ENCODE measurements around the gene PIAS1.
A peak's percentile ranks its signal among the peaks of the same experiment; 100 is the strongest.

Gene PIAS1

DNA sequence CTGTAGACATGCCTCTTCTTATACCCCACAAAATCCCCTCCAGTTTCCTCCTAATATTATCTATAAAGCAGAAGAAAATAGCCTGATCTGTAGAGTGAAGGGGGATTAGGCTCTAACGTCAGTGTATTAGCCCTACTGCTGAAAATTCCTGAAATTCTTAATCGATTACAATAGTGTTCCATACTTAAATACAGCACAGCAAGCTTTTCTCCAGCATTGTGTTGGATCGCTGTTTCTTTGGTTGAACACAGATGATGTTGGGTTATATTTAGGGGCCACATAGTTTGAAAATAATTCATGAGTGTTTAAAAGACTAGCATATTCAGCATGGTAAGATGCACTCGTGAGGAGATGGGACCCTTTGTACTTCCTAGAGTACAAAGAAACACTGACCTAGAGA lies 52.5 kb downstream of the PIAS1 start:
- no peak overlapping the region for H3K4me3 ChIP-seq (replicated peaks in 1 of 2; ENCODE audit: low read depth in 2 of 2, low read length in 2 of 2)
- TF ChIP-seq, protein P1, sequence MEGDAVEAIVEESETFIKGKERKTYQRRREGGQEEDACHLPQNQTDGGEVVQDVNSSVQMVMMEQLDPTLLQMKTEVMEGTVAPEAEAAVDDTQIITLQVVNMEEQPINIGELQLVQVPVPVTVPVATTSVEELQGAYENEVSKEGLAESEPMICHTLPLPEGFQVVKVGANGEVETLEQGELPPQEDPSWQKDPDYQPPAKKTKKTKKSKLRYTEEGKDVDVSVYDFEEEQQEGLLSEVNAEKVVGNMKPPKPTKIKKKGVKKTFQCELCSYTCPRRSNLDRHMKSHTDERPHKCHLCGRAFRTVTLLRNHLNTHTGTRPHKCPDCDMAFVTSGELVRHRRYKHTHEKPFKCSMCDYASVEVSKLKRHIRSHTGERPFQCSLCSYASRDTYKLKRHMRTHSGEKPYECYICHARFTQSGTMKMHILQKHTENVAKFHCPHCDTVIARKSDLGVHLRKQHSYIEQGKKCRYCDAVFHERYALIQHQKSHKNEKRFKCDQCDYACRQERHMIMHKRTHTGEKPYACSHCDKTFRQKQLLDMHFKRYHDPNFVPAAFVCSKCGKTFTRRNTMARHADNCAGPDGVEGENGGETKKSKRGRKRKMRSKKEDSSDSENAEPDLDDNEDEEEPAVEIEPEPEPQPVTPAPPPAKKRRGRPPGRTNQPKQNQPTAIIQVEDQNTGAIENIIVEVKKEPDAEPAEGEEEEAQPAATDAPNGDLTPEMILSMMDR (IDR thresholded peaks at IDR 0.05; ENCODE audit: low read depth, low read length), result no peak
- peak; percentile 13 to 45 for DNase-seq (ENCODE audit: low read depth in 2 of 2)

DNA sequence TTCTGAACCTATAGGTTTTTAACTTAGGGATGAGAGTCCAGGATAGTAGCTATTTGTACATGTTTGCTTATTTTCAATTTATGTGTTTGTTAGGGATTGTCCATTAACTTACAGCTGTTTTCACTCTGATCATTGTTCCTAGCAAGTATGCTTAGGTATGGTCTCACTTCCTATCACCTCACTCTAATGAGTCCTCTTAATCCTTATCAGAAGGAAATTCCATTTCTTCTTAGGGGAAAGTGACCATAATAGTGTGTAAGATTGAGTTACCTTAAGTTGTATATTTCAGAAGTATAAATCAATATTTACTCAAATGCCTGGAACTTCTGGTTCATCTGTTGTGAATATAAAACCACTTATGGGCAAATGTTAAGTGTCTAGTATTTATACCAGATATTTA lies 53.0 kb downstream of the PIAS1 start:
- no peak overlapping the region for H3K4me3 ChIP-seq (replicated peaks in 1 of 2; ENCODE audit: low read depth in 2 of 2, low read length in 2 of 2)
- TF ChIP-seq, protein P1 (IDR thresholded peaks at IDR 0.05; ENCODE audit: low read depth, low read length), result no peak
- DNase-seq (ENCODE audit: low read depth in 2 of 2), result no peak

DNA sequence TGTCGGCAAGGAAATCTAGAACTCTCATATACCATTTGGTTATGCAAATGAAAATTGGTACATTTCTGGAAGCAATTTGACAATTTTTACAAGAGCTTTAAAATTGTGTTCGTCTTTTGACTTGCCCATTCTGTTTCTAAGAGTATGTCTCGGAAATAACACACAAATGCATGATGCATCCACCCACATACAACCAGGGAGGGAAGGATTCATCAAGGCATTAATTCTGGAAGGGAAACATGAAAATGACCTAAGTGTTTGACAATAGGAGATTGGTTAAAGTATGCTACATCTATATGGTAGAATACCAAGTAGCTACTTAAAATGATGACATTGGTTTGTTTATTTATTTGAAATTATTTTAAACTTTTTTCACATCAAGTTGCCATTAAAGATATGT lies 58.6 kb downstream of the PIAS1 start:
- TF ChIP-seq, protein P1 (IDR thresholded peaks at IDR 0.05; ENCODE audit: low read depth, low read length), result no peak
- no peak overlapping the region for H3K4me3 ChIP-seq (replicated peaks in 1 of 2; ENCODE audit: low read depth in 2 of 2, low read length in 2 of 2)
- DNase-seq (ENCODE audit: low read depth in 2 of 2), result peak in 1 of 2 donors; percentile 24

DNA sequence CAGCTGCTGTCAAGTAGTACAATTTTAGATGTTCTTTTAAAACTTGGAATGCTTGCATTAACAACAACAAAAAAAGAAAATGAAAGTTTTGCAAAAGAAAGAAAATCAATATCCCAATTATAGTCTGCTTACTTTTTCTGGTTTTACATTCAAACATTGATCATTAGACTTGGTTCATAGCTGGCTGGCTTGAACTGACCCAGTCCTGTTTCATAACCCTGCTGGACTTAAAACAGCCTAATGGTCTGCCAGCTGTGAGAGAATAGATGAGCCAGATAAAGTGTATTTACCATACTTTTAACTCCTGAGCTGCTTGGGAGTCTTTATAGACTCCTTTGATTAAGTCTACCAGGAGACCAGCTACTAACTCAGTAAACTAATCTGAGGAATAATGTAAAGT lies 59.2 kb downstream of the PIAS1 start:
- TF ChIP-seq, protein P1 (IDR thresholded peaks at IDR 0.05; ENCODE audit: low read depth, low read length), result no peak
- H3K4me3 ChIP-seq (replicated peaks in 1 of 2; ENCODE audit: low read depth in 2 of 2, low read length in 2 of 2), result no peak overlapping the region
- peak; percentile 42 to 45 for DNase-seq (ENCODE audit: low read depth in 2 of 2)

DNA sequence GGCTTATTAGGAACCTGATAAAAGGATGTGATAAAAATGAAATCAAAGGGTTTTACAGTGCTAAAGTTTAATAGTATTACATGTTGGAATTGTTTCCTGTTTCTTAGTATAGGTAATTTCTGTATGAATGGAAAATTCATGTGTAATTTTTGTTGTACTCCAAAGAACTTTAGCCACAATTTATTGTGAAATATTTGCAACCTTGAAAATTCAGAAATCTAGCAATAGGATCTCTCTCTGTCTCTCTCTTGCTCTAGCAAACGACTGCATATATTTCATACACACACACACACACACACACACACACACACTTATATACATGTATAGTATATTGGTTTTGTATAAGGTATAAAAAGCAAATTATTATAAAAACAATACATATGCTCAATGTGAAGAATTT lies 59.6 kb downstream of the PIAS1 start:
- no peak overlapping the region for H3K4me3 ChIP-seq (replicated peaks in 1 of 2; ENCODE audit: low read depth in 2 of 2, low read length in 2 of 2)

DNA sequence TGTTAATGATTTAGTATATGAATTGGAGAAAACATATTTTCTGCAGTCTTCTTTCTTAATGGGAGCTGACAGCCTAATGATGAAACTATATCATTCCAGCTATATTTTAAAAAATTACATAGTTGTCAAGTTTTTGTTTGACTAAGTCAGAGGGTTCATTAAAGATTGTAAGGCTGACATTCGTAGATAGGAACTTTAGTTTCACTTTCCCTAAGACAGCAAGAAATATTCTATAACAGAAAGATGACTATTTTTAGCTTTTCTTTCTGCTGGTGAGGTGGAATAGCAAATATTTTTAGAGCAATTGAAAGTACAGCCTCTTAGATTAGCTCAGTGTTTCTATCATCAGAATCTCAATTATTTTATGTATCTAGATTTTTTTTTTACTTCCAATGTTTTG lies 60.2 kb downstream of the PIAS1 start:
- peak; percentile 23 to 47 for DNase-seq (ENCODE audit: low read depth in 2 of 2)
- H3K4me3 ChIP-seq (replicated peaks in 1 of 2; ENCODE audit: low read depth in 2 of 2, low read length in 2 of 2), result peak overlapping the region; percentile 5 to 41
- TF ChIP-seq, protein P1 (IDR thresholded peaks at IDR 0.05; ENCODE audit: low read depth, low read length), result no peak

More for the DNA sequence above, 59.6 kb downstream of the PIAS1 start:
- TF ChIP-seq, protein P1 (IDR thresholded peaks at IDR 0.05; ENCODE audit: low read depth, low read length), result no peak
- DNase-seq (ENCODE audit: low read depth in 2 of 2), result peak in 1 of 2 donors; percentile 19

DNA sequence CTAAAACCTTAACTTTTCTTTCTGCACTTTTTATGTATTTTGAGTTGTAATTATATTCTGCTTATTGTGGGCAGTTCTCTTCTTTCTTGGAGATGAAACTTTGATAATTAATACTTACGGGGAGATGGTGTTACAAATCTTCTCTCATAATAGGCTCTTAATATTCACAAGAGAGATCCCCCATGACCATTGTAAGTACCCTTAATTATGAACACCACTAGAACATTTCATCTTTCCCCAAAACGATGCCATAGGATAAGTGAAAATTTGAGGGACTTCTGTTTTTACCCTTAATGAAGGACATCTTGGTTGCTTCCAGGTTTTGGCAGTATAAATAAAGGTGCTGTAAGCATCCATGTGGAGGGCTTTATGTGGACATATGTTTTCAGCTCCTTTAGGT lies 60.7 kb downstream of the PIAS1 start:
- DNase-seq (ENCODE audit: low read depth in 2 of 2), result peak in 1 of 2 donors; percentile 15
- peak overlapping the region in 1 of 2 donors; percentile 41 for H3K4me3 ChIP-seq (replicated peaks in 1 of 2; ENCODE audit: low read depth in 2 of 2, low read length in 2 of 2)
- TF ChIP-seq, protein P1 (IDR thresholded peaks at IDR 0.05; ENCODE audit: low read depth, low read length), result no peak
